Esophagus muscularis mucosa (tissue), 4 donors: ENCODE data around the gene MMD. TPM values are rescaled to one million over a fixed set of nuclear protein-coding genes. Genes with fewer than 3 reads are reported as not detected.
A peak's percentile ranks its signal among the peaks of the same experiment; 100 is the strongest.

Experiments used
- DNase-seq: peaks from one replicate; pipeline ENCODE4 v3.0.0-alpha.2; 2017; ENCODE audit errors: extremely low spot score
- H3K27ac ChIP-seq, 4 donors: fragments of 200-600 bp; sonication (generic); replicated peaks in 1 of 4; 1 replicate in 3 of 4; 2 replicates in 1 of 4; pipeline ENCODE4 v1.5.1; 2016 to 2019; ENCODE audit warnings: mild to moderate bottlenecking in 1 of 4
- H3K27me3 ChIP-seq, 4 donors: fragments of 200-600 bp; sonication (generic); one replicate each; pipeline versions ENCODE4 v1.5.1 to v1.6.0; 2016 to 2019
- H3K36me3 ChIP-seq, 4 donors: fragments of 200-600 bp; sonication (generic); one replicate each; pipeline ENCODE4 v1.5.1; 2016 to 2019
- H3K4me1 ChIP-seq, 4 donors: fragments of 200-600 bp; sonication (generic); one replicate each; pipeline ENCODE4 v1.5.1; 2016 to 2019
- H3K4me3 ChIP-seq, 4 donors: fragments of 200-600 bp; sonication (generic); 1 replicate in 2 of 4; 2 replicates in 2 of 4; pipeline ENCODE4 v1.5.1; 2016 to 2019; ENCODE audit warnings: mild to moderate bottlenecking in 4 of 4, moderate library complexity in 1 of 4
- H3K9me3 ChIP-seq, 4 donors: fragments of 200-600 bp; sonication (generic); 1 replicate in 3 of 4; 2 replicates in 1 of 4; pipeline ENCODE4 v1.5.1; 2016 to 2019
- EP300 ChIP-seq: sonication (generic); formaldehyde crosslinking; IDR thresholded peaks from one replicate; pipeline ENCODE4 v1.6.1; 2017; ENCODE audit warnings: antibody characterized with exemption
- POLR2A ChIP-seq: fragments of 450-650 bp; IDR thresholded peaks from one replicate; pipeline ENCODE4 v1.6.1; 2017; ENCODE audit warnings: antibody characterized with exemption, moderate library complexity, mild to moderate bottlenecking, low read depth
- POLR2AphosphoS5 ChIP-seq, 2 donors: sonication (generic); formaldehyde crosslinking; IDR thresholded peaks; one replicate each; pipeline ENCODE4 v1.6.1; 2017; ENCODE audit warnings: antibody characterized with exemption in 2 of 2
- WGBS: methylation state at CpG from one replicate; pipeline ENCODE4 v1.1.5; 2018; 5-methylcytosine and 5-hydroxymethylcytosine counted together
- intact Hi-C: fragments of 100-400 bp; cut with DNase I; formaldehyde crosslinking; loops from one replicate; pipeline ENCODE4 v1.15.1; 2023
- total RNA-seq, 4 donors: library from RNA; depleted of rRNA; stranded (reverse); fragments of >200 nt; gene quantifications; one replicate each; pipeline versions ENCODE4 v1.1.0 to v1.2.1, GENCODE V29; 2016
- TF ChIP-seq, protein P1 (sequence below), 3 experiments: fragments of 200-600 bp in 2 of 3; fragments of 450-650 bp in 1 of 3; sonication (generic) in 2 of 3; IDR thresholded peaks; one replicate each; pipeline ENCODE4 v1.5.1; 2017 to 2019; ENCODE audit warnings: antibody characterized with exemption in 3 of 3, mild to moderate bottlenecking in 2 of 3, moderate library complexity in 1 of 3

MMD gene
- total RNA-seq, 4 donors from 2014 or later = 28.5 to 43.9 (median 32.4) TPM

DNA sequence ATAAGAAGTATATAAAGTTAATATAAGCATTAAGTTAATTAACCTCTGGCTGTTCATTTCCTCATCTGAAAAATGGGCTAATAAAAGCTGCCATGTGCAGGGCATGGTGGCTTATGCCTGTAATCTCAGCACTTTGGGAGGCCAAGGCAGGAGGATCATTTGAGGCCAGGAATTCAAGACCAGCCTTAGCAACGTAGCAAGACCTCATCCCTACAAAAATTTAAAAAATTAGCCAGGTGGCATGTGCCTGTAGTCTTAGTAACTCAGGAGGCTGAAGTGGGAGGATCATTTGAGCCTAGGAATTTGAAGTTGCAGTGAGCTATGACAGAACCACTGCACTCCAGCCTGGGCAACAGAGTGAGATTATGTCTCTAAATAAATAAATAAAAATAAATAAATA lies 40.6 kb upstream of the MMD start:
- TF ChIP-seq EP300 (no peak), POLR2AphosphoS5 (IDR thresholded peaks at IDR 0.05) (no peak), POLR2A (no peak)
- TF ChIP-seq, protein P1, sequence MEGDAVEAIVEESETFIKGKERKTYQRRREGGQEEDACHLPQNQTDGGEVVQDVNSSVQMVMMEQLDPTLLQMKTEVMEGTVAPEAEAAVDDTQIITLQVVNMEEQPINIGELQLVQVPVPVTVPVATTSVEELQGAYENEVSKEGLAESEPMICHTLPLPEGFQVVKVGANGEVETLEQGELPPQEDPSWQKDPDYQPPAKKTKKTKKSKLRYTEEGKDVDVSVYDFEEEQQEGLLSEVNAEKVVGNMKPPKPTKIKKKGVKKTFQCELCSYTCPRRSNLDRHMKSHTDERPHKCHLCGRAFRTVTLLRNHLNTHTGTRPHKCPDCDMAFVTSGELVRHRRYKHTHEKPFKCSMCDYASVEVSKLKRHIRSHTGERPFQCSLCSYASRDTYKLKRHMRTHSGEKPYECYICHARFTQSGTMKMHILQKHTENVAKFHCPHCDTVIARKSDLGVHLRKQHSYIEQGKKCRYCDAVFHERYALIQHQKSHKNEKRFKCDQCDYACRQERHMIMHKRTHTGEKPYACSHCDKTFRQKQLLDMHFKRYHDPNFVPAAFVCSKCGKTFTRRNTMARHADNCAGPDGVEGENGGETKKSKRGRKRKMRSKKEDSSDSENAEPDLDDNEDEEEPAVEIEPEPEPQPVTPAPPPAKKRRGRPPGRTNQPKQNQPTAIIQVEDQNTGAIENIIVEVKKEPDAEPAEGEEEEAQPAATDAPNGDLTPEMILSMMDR (IDR thresholded peaks at IDR 0.05) = no peak
- intact Hi-C loops = no loop called here
- H3K4me1 ChIP-seq = peaks cover 13 to 21% (median 16%) of the 10 kb centered on the region in 4 donors
- H3K9me3 ChIP-seq = no peaks in the 10 kb centered on the region
- WGBS = 73% methylated on average over 1 of the region's 1 CpG
- H3K27me3 ChIP-seq = no peaks in the 10 kb centered on the region
- H3K27ac ChIP-seq = no peak overlapping the region
- H3K36me3 ChIP-seq = no peaks in the 10 kb centered on the region
- no peak overlapping the region for H3K4me3 ChIP-seq
- DNase-seq = no peak

DNA sequence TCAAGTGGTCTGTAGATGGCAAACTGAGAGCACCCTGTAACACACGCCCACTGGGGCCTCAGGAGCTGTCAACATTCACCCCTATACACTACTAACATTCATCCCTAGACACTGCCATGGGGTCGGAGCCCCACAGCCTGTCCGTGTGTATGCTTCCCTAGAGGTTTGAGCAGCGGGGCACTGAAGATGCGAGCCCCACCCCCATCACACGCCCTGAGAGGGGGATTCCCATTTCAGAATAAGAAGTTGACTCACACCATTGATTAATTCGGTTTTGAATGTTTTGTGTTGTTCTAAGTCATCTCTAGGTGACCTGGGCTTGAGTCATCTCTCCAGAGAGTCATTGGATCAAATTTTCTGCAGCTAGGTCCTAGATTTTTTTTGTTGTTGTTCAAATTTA lies 37.3 kb upstream of the MMD start:
- H3K4me1 ChIP-seq = peaks cover 0 to 23% (median 19%) of the 10 kb centered on the region in 4 donors
- 78% methylated on average over 6 of the region's 7 CpGs for WGBS
- H3K27ac ChIP-seq = no peak overlapping the region
- intact Hi-C loops = loop anchor here (5.0 kb wide), 1 partner anchor 47 kb away; no protein-coding TSS in a partner anchor
- no peaks in the 10 kb centered on the region for H3K36me3 ChIP-seq
- no peak for DNase-seq
- H3K9me3 ChIP-seq = no peaks in the 10 kb centered on the region
- H3K27me3 ChIP-seq = no peaks in the 10 kb centered on the region
- no peak overlapping the region for H3K4me3 ChIP-seq
- TF ChIP-seq EP300 = no peak

DNA sequence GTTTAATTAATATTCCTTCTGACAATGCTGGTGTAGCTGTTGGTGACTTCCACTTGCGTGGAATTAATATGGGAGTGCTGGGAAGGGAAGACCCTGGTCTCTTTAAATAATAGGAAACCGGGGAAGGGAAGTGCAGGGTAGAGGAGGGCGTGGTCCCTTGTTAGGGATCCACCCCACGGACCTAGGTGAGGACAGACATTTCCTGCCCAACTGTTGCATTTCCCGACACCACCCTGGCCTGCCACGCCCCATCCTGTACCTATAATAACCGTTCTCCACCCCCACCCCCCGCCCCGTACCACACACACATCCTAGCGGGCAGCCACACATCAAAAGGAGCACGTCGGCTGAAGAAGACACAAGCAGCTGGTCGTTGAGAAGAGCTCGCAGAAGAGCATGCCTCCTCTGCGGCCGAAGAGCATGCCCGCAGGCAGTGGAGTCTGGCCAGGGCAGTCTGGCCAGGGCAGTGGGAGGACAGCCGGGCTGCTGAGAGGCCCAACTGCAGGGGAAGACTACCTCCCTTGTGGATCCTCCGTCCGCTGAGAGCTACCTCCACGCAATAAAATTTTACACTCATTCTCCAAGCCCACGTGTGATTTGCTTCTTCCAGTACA lies 36.8 kb upstream of the MMD start:
- 91% methylated on average over 20 of the region's 22 CpGs for WGBS
- intact Hi-C loops = loop anchor here (5.0 kb wide), 1 partner anchor 46 kb away; no protein-coding TSS in a partner anchor
- DNase-seq = no peak
- no peak for TF ChIP-seq EP300
- Histone ChIP-seq H3K9me3 (no peaks in the 10 kb centered on the region), H3K27ac (no peak overlapping the region), H3K4me1 (peaks cover 0 to 28% (median 24%) of the 10 kb centered on the region in 4 donors), H3K27me3 (no peaks in the 10 kb centered on the region), H3K36me3 (no peaks in the 10 kb centered on the region), H3K4me3 (no peak overlapping the region)

DNA sequence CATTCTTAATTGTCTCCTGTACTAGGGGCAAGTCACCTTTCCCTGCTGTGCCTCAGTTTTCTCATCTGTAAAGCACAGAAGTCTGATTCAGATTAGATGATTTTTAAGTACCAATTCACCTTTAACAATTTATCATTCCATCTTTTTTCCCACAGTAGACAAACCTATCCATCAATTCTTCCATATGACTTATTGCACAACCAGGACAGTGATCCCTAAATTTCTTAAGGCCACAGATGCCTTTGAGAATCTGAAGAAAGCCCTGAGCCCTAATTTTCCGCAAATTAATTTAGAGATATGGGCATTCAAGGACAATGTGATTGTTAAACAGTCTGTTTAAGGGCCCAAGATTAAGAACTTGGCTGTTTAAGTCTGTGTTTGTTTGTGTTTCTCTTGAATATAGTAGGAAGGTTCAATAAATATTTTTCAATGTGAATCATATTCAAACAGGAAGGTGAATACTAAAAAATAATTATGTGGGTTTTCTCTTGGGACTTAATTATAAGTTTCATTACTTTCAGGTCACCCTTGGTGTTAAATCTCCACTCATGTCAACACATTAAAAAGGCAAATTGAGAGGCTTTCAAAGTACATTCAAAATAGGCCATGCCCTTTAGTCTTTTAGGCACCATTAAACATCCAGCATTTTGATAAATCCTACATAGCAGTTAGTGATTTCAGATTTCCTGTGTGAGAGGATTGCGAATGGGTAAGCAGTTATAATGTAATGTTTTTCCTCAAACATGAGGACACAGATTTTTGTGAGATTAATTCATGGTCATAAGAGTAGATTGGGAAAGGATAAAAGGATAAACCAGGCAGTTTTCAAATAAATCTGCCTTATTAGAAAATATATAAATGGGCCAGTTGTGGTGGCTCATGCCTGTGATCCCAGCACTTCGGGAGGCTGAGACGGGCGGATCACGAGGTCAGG lies 34.9 kb upstream of the MMD start:
- H3K27me3 ChIP-seq = no peaks in the 10 kb centered on the region
- WGBS = 95% methylated on average over 6 of the region's 6 CpGs

DNA sequence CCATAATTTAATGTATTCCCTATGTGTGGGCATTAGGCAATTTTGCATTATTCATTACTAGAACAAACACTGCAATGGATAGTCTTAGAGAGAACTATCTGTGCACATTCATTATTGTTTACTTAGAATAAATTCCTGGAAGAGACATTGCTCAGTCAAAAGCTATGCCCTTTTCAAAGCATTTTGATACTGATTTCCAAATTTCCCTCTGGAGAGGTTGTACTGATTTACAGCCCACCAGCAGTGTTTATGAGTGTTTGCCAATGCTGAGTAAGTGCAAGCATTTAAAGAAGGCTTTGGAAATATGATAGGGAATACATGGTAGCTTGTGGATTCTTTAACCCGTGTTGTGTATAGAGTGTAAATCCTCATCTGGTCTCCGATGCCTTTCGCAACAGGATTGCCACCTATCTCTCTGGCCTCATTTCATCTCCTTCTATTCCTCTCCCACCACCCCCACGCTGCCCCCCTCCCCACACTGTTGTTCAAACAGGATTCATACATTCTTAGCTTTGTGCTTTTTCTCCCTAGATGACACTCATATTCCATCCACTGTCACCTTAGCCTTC lies 33.4 kb upstream of the MMD start:
- TF ChIP-seq POLR2AphosphoS5 (IDR thresholded peaks at IDR 0.05) = peak in 1 of 2 donors; percentile 55
- TF ChIP-seq POLR2A = no peak
- H3K4me3 ChIP-seq = no peak overlapping the region
- whole genome bisulfite sequencing = 79% methylated on average over 4 of the region's 4 CpGs
- H3K9me3 ChIP-seq = no peaks in the 10 kb centered on the region
- intact Hi-C loops = loop anchor here (5.0 kb wide), 1 partner anchor 43 kb away; no protein-coding TSS in a partner anchor
- H3K4me1 ChIP-seq = peaks cover 18 to 56% (median 54%) of the 10 kb centered on the region in 4 donors
- no peaks in the 10 kb centered on the region for H3K36me3 ChIP-seq
- H3K27me3 ChIP-seq = no peaks in the 10 kb centered on the region
- no peak for DNase-seq
- H3K27ac ChIP-seq = peak overlapping the region in 2 of 4 donors; percentile 20 to 86

More for the DNA sequence above, 34.9 kb upstream of the MMD start:
- no peak overlapping the region for H3K27ac ChIP-seq
- H3K36me3 ChIP-seq = no peaks in the 10 kb centered on the region
- TF ChIP-seq POLR2AphosphoS5 (IDR thresholded peaks at IDR 0.05) = no peak
- TF ChIP-seq, protein P1 (IDR thresholded peaks at IDR 0.05) = no peak
- TF ChIP-seq POLR2A = no peak
- H3K4me3 ChIP-seq = no peak overlapping the region
- peaks cover 14 to 41% (median 39%) of the 10 kb centered on the region in 4 donors for H3K4me1 ChIP-seq
- DNase-seq = no peak
- H3K9me3 ChIP-seq = no peaks in the 10 kb centered on the region
- intact Hi-C loops = loop anchor here (5.0 kb wide), 1 partner anchor 44 kb away; no protein-coding TSS in a partner anchor
